Measurements from ENCODE around the gene G6PC1. TPM values are rescaled to one million over a fixed set of nuclear protein-coding genes. Genes with fewer than 3 reads are reported as not detected.
"Not testable (repeated sequence)": the region's sequence is repeated elsewhere in the genome, so short reads cannot be mapped to it uniquely, and the experiment has no call there.

G6PC1 gene
- total RNA-seq, 1 donor, result not detected

- no peaks in the 10 kb centered on the region for H3K36me3 ChIP-seq (ENCODE audit: insufficient read depth, low read length)
- no peaks in the 10 kb centered on the region for H3K9me3 ChIP-seq (ENCODE audit: low read depth, low read length)
- H3K27me3 ChIP-seq (ENCODE audit: insufficient read depth, low read length), result no peaks in the 10 kb centered on the region
- DNase-seq (ENCODE audit: insufficient read length, low spot score, missing footprints), result no peak
- no peak overlapping the region for H3K4me3 ChIP-seq (ENCODE audit: insufficient read depth, low read length)
- H3K4me1 ChIP-seq (ENCODE audit: insufficient read depth, low read length), result no peaks in the 10 kb centered on the region
- no peaks in the 10 kb centered on the region for H4K20me1 ChIP-seq (ENCODE audit: insufficient read depth, low read length)
- no peak for TF ChIP-seq CTCF (IDR thresholded peaks at IDR 0.05; ENCODE audit: extremely low read depth, low read depth, low read length)
- no peak overlapping the region for H2AFZ ChIP-seq (ENCODE audit: low read length)
- H3K4me2 ChIP-seq (ENCODE audit: insufficient read depth, low read length), result no peak overlapping the region
- H3K79me2 ChIP-seq (ENCODE audit: insufficient read depth, low read length), result no peaks in the 10 kb centered on the region
- no peak overlapping the region for H3K27ac ChIP-seq (ENCODE audit: low read depth, low read length)
Observed at GRCh38 chr17:42857389-42857788, 43.2 kb upstream of the G6PC1 start.

- Histone ChIP-seq H3K4me2 (ENCODE audit: insufficient read depth, low read length) (no peak overlapping the region), H3K9me3 (ENCODE audit: low read depth, low read length) (no peaks in the 10 kb centered on the region)
Observed at GRCh38 chr17:42865638-42866094, 34.9 kb upstream of the G6PC1 start.

GRCh38 chr17:42866216-42866615 lies 34.4 kb upstream of the G6PC1 start:
- Histone ChIP-seq H3K4me1 (ENCODE audit: insufficient read depth, low read length) (peaks cover 12% of the 10 kb centered on the region), H2AFZ (ENCODE audit: low read length) (no peak overlapping the region), H3K4me3 (ENCODE audit: insufficient read depth, low read length) (no peak overlapping the region), H3K9me3 (ENCODE audit: low read depth, low read length) (peaks cover 2% of the 10 kb centered on the region), H3K79me2 (ENCODE audit: insufficient read depth, low read length) (no peaks in the 10 kb centered on the region), H3K36me3 (ENCODE audit: insufficient read depth, low read length) (no peaks in the 10 kb centered on the region), H3K4me2 (ENCODE audit: insufficient read depth, low read length) (no peak overlapping the region), H3K27ac (ENCODE audit: low read depth, low read length) (no peak overlapping the region), H4K20me1 (ENCODE audit: insufficient read depth, low read length) (no peaks in the 10 kb centered on the region), H3K27me3 (ENCODE audit: insufficient read depth, low read length) (peaks cover 5% of the 10 kb centered on the region)
- TF ChIP-seq CTCF (IDR thresholded peaks at IDR 0.05; ENCODE audit: extremely low read depth, low read depth, low read length), result no peak
- no peak for DNase-seq (ENCODE audit: insufficient read length, low spot score, missing footprints)

More at GRCh38 chr17:42865638-42866094, 34.9 kb upstream of the G6PC1 start:
- Histone ChIP-seq H2AFZ (ENCODE audit: low read length) (no peak overlapping the region), H4K20me1 (ENCODE audit: insufficient read depth, low read length) (no peaks in the 10 kb centered on the region), H3K79me2 (ENCODE audit: insufficient read depth, low read length) (no peaks in the 10 kb centered on the region), H3K27me3 (ENCODE audit: insufficient read depth, low read length) (peaks cover 5% of the 10 kb centered on the region), H3K27ac (ENCODE audit: low read depth, low read length) (no peak overlapping the region), H3K36me3 (ENCODE audit: insufficient read depth, low read length) (no peaks in the 10 kb centered on the region), H3K4me1 (ENCODE audit: insufficient read depth, low read length) (peaks cover 12% of the 10 kb centered on the region), H3K4me3 (ENCODE audit: insufficient read depth, low read length) (no peak overlapping the region)
- DNase-seq (ENCODE audit: insufficient read length, low spot score, missing footprints), result no peak
- TF ChIP-seq CTCF (IDR thresholded peaks at IDR 0.05; ENCODE audit: extremely low read depth, low read depth, low read length), result no peak

- peaks cover 12% of the 10 kb centered on the region for H3K4me1 ChIP-seq (ENCODE audit: insufficient read depth, low read length)
- TF ChIP-seq CTCF (IDR thresholded peaks at IDR 0.05; ENCODE audit: extremely low read depth, low read depth, low read length), result no peak
- no peaks in the 10 kb centered on the region for H3K79me2 ChIP-seq (ENCODE audit: insufficient read depth, low read length)
- H3K36me3 ChIP-seq (ENCODE audit: insufficient read depth, low read length), result no peaks in the 10 kb centered on the region
- peaks cover 9% of the 10 kb centered on the region for H3K27me3 ChIP-seq (ENCODE audit: insufficient read depth, low read length)
- H3K9me3 ChIP-seq (ENCODE audit: low read depth, low read length), result peaks cover 2% of the 10 kb centered on the region
- no peak overlapping the region for H3K4me2 ChIP-seq (ENCODE audit: insufficient read depth, low read length)
- H3K27ac ChIP-seq (ENCODE audit: low read depth, low read length), result no peak overlapping the region
- no peak for DNase-seq (ENCODE audit: insufficient read length, low spot score, missing footprints)
- H2AFZ ChIP-seq (ENCODE audit: low read length), result no peak overlapping the region
- no peaks in the 10 kb centered on the region for H4K20me1 ChIP-seq (ENCODE audit: insufficient read depth, low read length)
- H3K4me3 ChIP-seq (ENCODE audit: insufficient read depth, low read length), result no peak overlapping the region
Observed at GRCh38 chr17:42866631-42867575, 33.7 kb upstream of the G6PC1 start.

GRCh38 chr17:42867694-42868261 lies 32.8 kb upstream of the G6PC1 start:
- H3K79me2 ChIP-seq (ENCODE audit: insufficient read depth, low read length); H3K9me3 ChIP-seq (ENCODE audit: low read depth, low read length); H3K4me3 ChIP-seq (ENCODE audit: insufficient read depth, low read length); H3K36me3 ChIP-seq (ENCODE audit: insufficient read depth, low read length); DNase-seq (ENCODE audit: insufficient read length, low spot score, missing footprints); H3K27me3 ChIP-seq (ENCODE audit: insufficient read depth, low read length); H3K4me2 ChIP-seq (ENCODE audit: insufficient read depth, low read length); H4K20me1 ChIP-seq (ENCODE audit: insufficient read depth, low read length); H2AFZ ChIP-seq (ENCODE audit: low read length); H3K27ac ChIP-seq (ENCODE audit: low read depth, low read length): not testable (repeated sequence)
- peaks cover 12% of the 10 kb centered on the region for H3K4me1 ChIP-seq (ENCODE audit: insufficient read depth, low read length)
